OCI-LY7 (cell line): ENCODE measurements around the gene ZNF835. TPM values are rescaled to one million over a fixed set of nuclear protein-coding genes. Genes with fewer than 3 reads are reported as not detected.

Experiments
- BruUV-seq: library from RNA; stranded (reverse); fragments of 400-500 nt; replicated peaks from 2 replicates; lab custom pipeline; 2021; lab: Mats Ljungman, UMichigan
- CTCF ChIA-PET: fragments of 300-600 bp; sonication (Branson Sonifier 250); formaldehyde crosslinking; loops from one replicate; lab custom pipeline; 2022; ENCODE audit warnings: antibody characterized with exemption; ENCODE audit not compliant: unreplicated experiment; lab: Charles Lee
- POLR2A ChIA-PET: fragments of 300-600 bp; sonication (Branson Sonifier 250); formaldehyde crosslinking; loops from one replicate; lab custom pipeline; 2022; ENCODE audit warnings: antibody characterized with exemption; lab: Charles Lee
- DNase-seq: peaks from one replicate; pipeline ENCODE4 v3.0.0-alpha.2; 2015; ENCODE audit warnings: low spot score
- H2AFZ ChIP-seq: fragments of 200-600 bp; sonication (generic), shearing (Covaris generic); 2 replicates; pipeline ENCODE4 v1.6.1; 2014; ENCODE audit warnings: mild to moderate bottlenecking, antibody characterized with exemption, low read length, moderate library complexity
- H3K27ac ChIP-seq: fragments of 200-600 bp; sonication (generic); 2 replicates; pipeline ENCODE4 v1.5.1; 2014; ENCODE audit warnings: mixed run types, low read depth, mild to moderate bottlenecking, moderate library complexity, low read length, inconsistent platforms; ENCODE audit not compliant: poor library complexity, severe bottlenecking
- H3K36me3 ChIP-seq: fragments of 200-600 bp; sonication (generic); 2 replicates; pipeline ENCODE4 v1.6.1; 2014; ENCODE audit warnings: mild to moderate bottlenecking, antibody characterized with exemption, low read length, moderate library complexity, mixed read lengths; ENCODE audit not compliant: insufficient read depth
- H3K4me1 ChIP-seq: fragments of 200-600 bp; sonication (generic); 2 replicates; pipeline ENCODE4 v1.5.1; 2014; ENCODE audit warnings: mild to moderate bottlenecking, low read length; ENCODE audit not compliant: insufficient read depth, poor library complexity, severe bottlenecking
- H3K4me2 ChIP-seq: fragments of 200-600 bp; sonication (generic); 2 replicates; pipeline ENCODE4 v1.6.1; 2014; ENCODE audit warnings: mild to moderate bottlenecking, low read length
- H3K4me3 ChIP-seq: fragments of 200-600 bp; sonication (generic); 2 replicates; pipeline ENCODE4 v1.5.1; 2014; ENCODE audit warnings: mild to moderate bottlenecking, low read depth, low read length; ENCODE audit not compliant: poor library complexity, severe bottlenecking
- H3K79me2 ChIP-seq: fragments of 200-600 bp; sonication (generic); 2 replicates; pipeline ENCODE4 v1.6.1; 2016; ENCODE audit warnings: low read depth, mild to moderate bottlenecking, low read length, moderate library complexity, mixed read lengths; ENCODE audit not compliant: insufficient read depth
- H3K9me2 ChIP-seq: fragments of 200-600 bp; sonication (generic); 2 replicates; pipeline ENCODE4 v1.6.1; 2016; ENCODE audit warnings: mild to moderate bottlenecking, low read length, mixed read lengths; ENCODE audit not compliant: insufficient read depth
- H3K9me3 ChIP-seq: fragments of 200-600 bp; sonication (generic); 2 replicates; pipeline ENCODE4 v1.6.1; 2014; ENCODE audit warnings: mild to moderate bottlenecking, mixed run types, low read length, mixed read lengths
- H4K20me1 ChIP-seq: fragments of 200-600 bp; sonication (generic); 2 replicates; pipeline ENCODE4 v1.6.1; 2014; ENCODE audit warnings: mild to moderate bottlenecking, antibody characterized with exemption, low read length, moderate library complexity, mixed read lengths; ENCODE audit not compliant: insufficient read depth
- CTCF ChIP-seq: fragments of 200-600 bp; sonication (generic); conservative IDR thresholded peaks from 2 replicates; pipeline ENCODE4 v1.5.1; 2014; ENCODE audit warnings: mild to moderate bottlenecking, antibody characterized with exemption, low read length, moderate library complexity, mixed read lengths
- EZH2phosphoT487 ChIP-seq: fragments of 200-600 bp; sonication (generic); IDR thresholded peaks from 2 replicates; pipeline ENCODE4 v1.6.1; 2018; ENCODE audit warnings: low read depth, borderline replicate concordance, mild to moderate bottlenecking, mixed run types, antibody characterized with exemption, low read length, moderate library complexity, mixed read lengths
- intact Hi-C: fragments of 100-400 bp; cut with micrococcal nuclease; formaldehyde crosslinking; loops from one replicate; pipeline ENCODE4 v1.10.0; 2022; ENCODE audit not compliant: unreplicated experiment
- total RNA-seq, 2 experiments: library from RNA; depleted of rRNA in 1 of 2; stranded (reverse); fragments of >200 nt in 1 of 2; shearing (Covaris generic) in 1 of 2; gene quantifications; 2 replicates each; pipeline ENCODE4 v1.2.3, GENCODE V29; 2014 to 2022

The ZNF835 gene
- total RNA-seq, 2 experiments from 2014 or later = not detected

GRCh38 chr19:56670961-56671612, 470 bp downstream of the ZNF835 start:
- TF ChIP-seq CTCF = no peak
- TF ChIP-seq EZH2phosphoT487 = no peak
- no peaks in the 10 kb centered on the region for H3K9me3 ChIP-seq
- no peaks in the 10 kb centered on the region for H3K9me2 ChIP-seq
- ChIA-PET POLR2A (no interaction called here), CTCF (no interaction called here)
- no peak overlapping the region for H2AFZ ChIP-seq
- no peaks in the 10 kb centered on the region for H3K36me3 ChIP-seq
- H3K4me1 ChIP-seq = no peaks in the 10 kb centered on the region
- BruUV-seq = no TSS peak
- intact Hi-C loops = no loop called here
- no peak overlapping the region for H3K27ac ChIP-seq
- H3K79me2 ChIP-seq = no peaks in the 10 kb centered on the region
- H4K20me1 ChIP-seq = no peaks in the 10 kb centered on the region
- no peak overlapping the region for H3K4me2 ChIP-seq
- no peak overlapping the region for H3K4me3 ChIP-seq
- no peak for DNase-seq

- no peak overlapping the region for H2AFZ ChIP-seq
- intact Hi-C loops = no loop called here
These were observed 1.1 kb downstream of the ZNF835 start for GRCh38 chr19:56670401-56670960.

More at GRCh38 chr19:56670401-56670960, 1.1 kb downstream of the ZNF835 start:
- Histone ChIP-seq H3K4me2 (no peak overlapping the region), H3K9me2 (no peaks in the 10 kb centered on the region), H3K36me3 (no peaks in the 10 kb centered on the region), H3K4me1 (no peaks in the 10 kb centered on the region), H4K20me1 (no peaks in the 10 kb centered on the region), H3K27ac (no peak overlapping the region), H3K79me2 (no peaks in the 10 kb centered on the region), H3K9me3 (no peaks in the 10 kb centered on the region), H3K4me3 (no peak overlapping the region)
- CTCF ChIA-PET = no interaction called here
- POLR2A ChIA-PET = no interaction called here
- TF ChIP-seq CTCF (no peak), EZH2phosphoT487 (no peak)
- BruUV-seq = no TSS peak
- no peak for DNase-seq
